ENCODE data around the gene FAM78A. TPM values are rescaled to one million over a fixed set of nuclear protein-coding genes. Genes with fewer than 3 reads are reported as not detected.

The FAM78A gene
- total and polyA plus RNA-seq, 5 donors, result 37.9 to 63.8 (median 53.2) TPM

- H3K27ac ChIP-seq (ENCODE audit: low read length), result peak overlapping the region; percentile 83
- no peaks in the 10 kb centered on the region for H3K4me1 ChIP-seq (ENCODE audit: control insufficient read depth, insufficient read depth, low read length)
- no peak for ATAC-seq
- no peak overlapping the region for H3K4me3 ChIP-seq (ENCODE audit: low read length)
- 57% methylated on average over 19 of the region's 19 CpGs for WGBS
- H3K27me3 ChIP-seq (ENCODE audit: control insufficient read depth, insufficient read depth), result no peaks in the 10 kb centered on the region
- peak in 2 of 3 donors; percentile 47 to 48 for DNase-seq
- intact Hi-C loops (cut with DNase I), result loop anchor here (5.0 to 10.0 kb wide), 6 partner anchors 43 to 105 kb away; no protein-coding TSS in a partner anchor
- H3K9me3 ChIP-seq (ENCODE audit: control insufficient read depth, low read length), result no peaks in the 10 kb centered on the region
Observed at GRCh38 chr9:131279863-131280570, 3.7 kb upstream of the FAM78A start.

GRCh38 chr9:131279196-131279862 is 3.0 kb upstream of the FAM78A start:
- Histone ChIP-seq H3K27me3 (ENCODE audit: control insufficient read depth, insufficient read depth) (no peaks in the 10 kb centered on the region), H3K27ac (ENCODE audit: low read length) (peak overlapping the region; percentile 83), H3K9me3 (ENCODE audit: control insufficient read depth, low read length) (no peaks in the 10 kb centered on the region), H3K4me1 (ENCODE audit: control insufficient read depth, insufficient read depth, low read length) (no peaks in the 10 kb centered on the region), H3K4me3 (ENCODE audit: low read length) (no peak overlapping the region)
- ATAC-seq (peak; percentile 4 to 15), DNase-seq (peak in 2 of 3 donors; percentile 64 to 67)
- intact Hi-C loops (cut with DNase I), result loop anchor here (5.0 to 10.0 kb wide), 5 partner anchors 42 to 105 kb away; no protein-coding TSS in a partner anchor
- 55% methylated on average over 11 of the region's 11 CpGs for WGBS

- H3K27me3 ChIP-seq (ENCODE audit: control insufficient read depth, insufficient read depth), result no peaks in the 10 kb centered on the region
- DNase-seq (peak in 2 of 3 donors; percentile 58 to 65), ATAC-seq (no peak)
- H3K27ac ChIP-seq (ENCODE audit: low read length), result peak overlapping the region; percentile 83
- no peak overlapping the region for H3K4me3 ChIP-seq (ENCODE audit: low read length)
- H3K4me1 ChIP-seq (ENCODE audit: control insufficient read depth, insufficient read depth, low read length), result no peaks in the 10 kb centered on the region
- intact Hi-C loops (cut with DNase I), result loop anchor here (5.0 to 10.0 kb wide), 5 partner anchors 41 to 104 kb away; no protein-coding TSS in a partner anchor
- H3K9me3 ChIP-seq (ENCODE audit: control insufficient read depth, low read length), result no peaks in the 10 kb centered on the region
- 43% methylated on average over 10 of the region's 10 CpGs for WGBS
Observed at GRCh38 chr9:131278702-131279111, 2.4 kb upstream of the FAM78A start.

- H3K9me3 ChIP-seq (ENCODE audit: control insufficient read depth, low read length), result no peaks in the 10 kb centered on the region
- H3K27ac ChIP-seq (ENCODE audit: low read length), result peak overlapping the region; percentile 83
- 8% methylated on average over 58 of the region's 59 CpGs for WGBS
- ATAC-seq (peak; percentile 64 to 69), DNase-seq (peak; percentile 87 to 93 (median 93))
- no peaks in the 10 kb centered on the region for H3K4me1 ChIP-seq (ENCODE audit: control insufficient read depth, insufficient read depth, low read length)
- no peaks in the 10 kb centered on the region for H3K27me3 ChIP-seq (ENCODE audit: control insufficient read depth, insufficient read depth)
- H3K4me3 ChIP-seq (ENCODE audit: low read length), result peak overlapping the region; percentile 86
- intact Hi-C loops (cut with DNase I), result loop anchor here (5.0 to 10.0 kb wide), 5 partner anchors 41 to 103 kb away; no protein-coding TSS in a partner anchor
Observed at GRCh38 chr9:131277910-131278701, 1.8 kb upstream of the FAM78A start.

GRCh38 chr9:131277287-131277909 is 1.1 kb upstream of the FAM78A start:
- DNase-seq, result peak in 1 of 3 donors; percentile 68
- Histone ChIP-seq H3K27ac (ENCODE audit: low read length) (peak overlapping the region; percentile 65), H3K27me3 (ENCODE audit: control insufficient read depth, insufficient read depth) (no peaks in the 10 kb centered on the region), H3K4me1 (ENCODE audit: control insufficient read depth, insufficient read depth, low read length) (no peaks in the 10 kb centered on the region), H3K9me3 (ENCODE audit: control insufficient read depth, low read length) (no peaks in the 10 kb centered on the region), H3K4me3 (ENCODE audit: low read length) (peak overlapping the region; percentile 86)
- WGBS, result under 1% methylated on average over 78 of the region's 78 CpGs
- ATAC-seq, result no peak
- intact Hi-C loops (cut with DNase I), result loop anchor here (5.0 to 10.0 kb wide), 5 partner anchors 40 to 103 kb away; no protein-coding TSS in a partner anchor

GRCh38 chr9:131276891-131277286 is 579 bp upstream of the FAM78A start:
- peak in 2 of 3 donors; percentile 78 to 82 for DNase-seq
- peak overlapping the region; percentile 86 for H3K4me3 ChIP-seq (ENCODE audit: low read length)
- H3K9me3 ChIP-seq (ENCODE audit: control insufficient read depth, low read length), result no peaks in the 10 kb centered on the region
- H3K27ac ChIP-seq (ENCODE audit: low read length), result peak overlapping the region; percentile 98
- under 1% methylated on average over 60 of the region's 60 CpGs for WGBS
- peak; percentile 3 to 15 for ATAC-seq
- intact Hi-C loops (cut with DNase I), result loop anchor here (5.0 to 10.0 kb wide), 5 partner anchors 40 to 102 kb away; no protein-coding TSS in a partner anchor
- no peaks in the 10 kb centered on the region for H3K4me1 ChIP-seq (ENCODE audit: control insufficient read depth, insufficient read depth, low read length)
- no peaks in the 10 kb centered on the region for H3K27me3 ChIP-seq (ENCODE audit: control insufficient read depth, insufficient read depth)

GRCh38 chr9:131275332-131276093 is 797 bp downstream of the FAM78A start:
- intact Hi-C loops (cut with DNase I), result loop anchor here (2.0 to 10.0 kb wide), 6 partner anchors 38 to 101 kb away; no protein-coding TSS in a partner anchor
- Histone ChIP-seq H3K4me3 (ENCODE audit: low read length) (peak overlapping the region; percentile 86), H3K27ac (ENCODE audit: low read length) (peak overlapping the region; percentile 98), H3K27me3 (ENCODE audit: control insufficient read depth, insufficient read depth) (no peaks in the 10 kb centered on the region), H3K9me3 (ENCODE audit: control insufficient read depth, low read length) (no peaks in the 10 kb centered on the region), H3K4me1 (ENCODE audit: control insufficient read depth, insufficient read depth, low read length) (peaks cover 3% of the 10 kb centered on the region)
- DNase-seq, result peak; percentile 44 to 83 (median 80)
- ATAC-seq, result peak; percentile 18 to 25
- WGBS, result 40% methylated on average over 29 of the region's 29 CpGs

GRCh38 chr9:131274674-131275331 is 1.5 kb downstream of the FAM78A start:
- no peaks in the 10 kb centered on the region for H3K9me3 ChIP-seq (ENCODE audit: control insufficient read depth, low read length)
- peak overlapping the region; percentile 98 for H3K27ac ChIP-seq (ENCODE audit: low read length)
- ATAC-seq, result peak; percentile 39 to 40
- H3K4me1 ChIP-seq (ENCODE audit: control insufficient read depth, insufficient read depth, low read length), result peaks cover 3% of the 10 kb centered on the region
- peak overlapping the region; percentile 86 for H3K4me3 ChIP-seq (ENCODE audit: low read length)
- intact Hi-C loops (cut with DNase I), result loop anchor here (2.0 to 10.0 kb wide), 6 partner anchors 38 to 100 kb away; no protein-coding TSS in a partner anchor
- no peaks in the 10 kb centered on the region for H3K27me3 ChIP-seq (ENCODE audit: control insufficient read depth, insufficient read depth)
- peak; percentile 50 to 84 (median 82) for DNase-seq
- WGBS, result 40% methylated on average over 18 of the region's 18 CpGs

Measured in right cardiac atrium (tissue), 5 donors.